H9 (cell line): ENCODE data around the gene RPL37A. TPM values are rescaled to one million over a fixed set of nuclear protein-coding genes. Genes with fewer than 3 reads are reported as not detected.
A peak's percentile ranks its signal among the peaks of the same experiment; 100 is the strongest.

Experiments used
- DNase-seq: peaks from one replicate; pipeline ENCODE4 v3.0.0-alpha.2; 2017
- H2AFZ ChIP-seq: one replicate; pipeline ENCODE4 v1.6.1; 2013; ENCODE audit warnings: mild to moderate bottlenecking, low read length, control low read depth, moderate library complexity
- H2AK5ac ChIP-seq: 2 replicates; pipeline ENCODE4 v1.6.1; 2013; ENCODE audit warnings: low read length, control low read depth, mixed read lengths; ENCODE audit not compliant: insufficient read length
- H2BK120ac ChIP-seq: one replicate; pipeline ENCODE4 v1.6.1; 2013; ENCODE audit warnings: low read depth, mild to moderate bottlenecking, low read length, control low read depth, inconsistent platforms; ENCODE audit not compliant: poor library complexity, severe bottlenecking
- H2BK12ac ChIP-seq: 2 replicates; pipeline ENCODE4 v1.6.1; 2013; ENCODE audit warnings: low read length, control low read depth, mixed read lengths, low read depth; ENCODE audit not compliant: insufficient read length
- H2BK15ac ChIP-seq: 2 replicates; pipeline ENCODE4 v1.6.1; 2013; ENCODE audit warnings: low read depth, low read length, control low read depth
- H2BK20ac ChIP-seq: one replicate; pipeline ENCODE4 v1.6.1; 2013; ENCODE audit warnings: low read depth, mild to moderate bottlenecking, low read length, control low read depth, inconsistent platforms; ENCODE audit not compliant: poor library complexity, severe bottlenecking
- H2BK5ac ChIP-seq: 2 replicates; pipeline ENCODE4 v1.6.1; 2013; ENCODE audit warnings: low read length, control low read depth, mixed read lengths; ENCODE audit not compliant: insufficient read length
- H3K14ac ChIP-seq: 2 replicates; pipeline ENCODE4 v1.6.1; 2013; ENCODE audit warnings: low read length, control low read depth; ENCODE audit not compliant: insufficient read depth
- H3K18ac ChIP-seq: 2 replicates; pipeline ENCODE4 v1.6.1; 2013; ENCODE audit warnings: low read depth, mild to moderate bottlenecking, mixed read lengths, low read length, control low read depth; ENCODE audit not compliant: insufficient read length
- H3K23ac ChIP-seq: 2 replicates; pipeline ENCODE4 v1.6.1; 2013; ENCODE audit warnings: low read length, control low read depth, mixed read lengths, low read depth; ENCODE audit not compliant: insufficient read length
- H3K23me2 ChIP-seq: 2 replicates; pipeline ENCODE4 v1.6.1; 2013; ENCODE audit warnings: low read depth, mild to moderate bottlenecking, mixed read lengths, low read length, control low read depth; ENCODE audit not compliant: insufficient read length, poor library complexity, severe bottlenecking
- H3K27ac ChIP-seq: 2 replicates; pipeline ENCODE4 v1.5.1; 2013; ENCODE audit warnings: low read length, control low read depth, mixed read lengths, low read depth; ENCODE audit not compliant: insufficient read length
- H3K27me3 ChIP-seq: 2 replicates; pipeline ENCODE4 v1.6.1; 2013; ENCODE audit warnings: low read length, control low read depth, inconsistent platforms; ENCODE audit not compliant: insufficient read depth
- H3K4ac ChIP-seq: 2 replicates; pipeline ENCODE4 v1.6.1; 2013; ENCODE audit warnings: low read depth, mild to moderate bottlenecking, control low read depth, inconsistent platforms, low read length, moderate library complexity
- H3K4me1 ChIP-seq: 2 replicates; pipeline ENCODE4 v1.6.1; 2013; ENCODE audit warnings: low read length, control low read depth, inconsistent platforms; ENCODE audit not compliant: insufficient read depth
- H3K4me2 ChIP-seq: 2 replicates; pipeline ENCODE4 v1.6.1; 2013; ENCODE audit warnings: low read length, control low read depth, mixed read lengths; ENCODE audit not compliant: insufficient read length, insufficient read depth
- H3K56ac ChIP-seq: 2 replicates; pipeline ENCODE4 v1.6.1; 2013; ENCODE audit warnings: low read depth, mild to moderate bottlenecking, mixed read lengths, low read length, control low read depth; ENCODE audit not compliant: insufficient read length
- H3K79me1 ChIP-seq: 2 replicates; pipeline ENCODE4 v1.6.1; 2013; ENCODE audit warnings: low read depth, mild to moderate bottlenecking, moderate library complexity, low read length, control low read depth, inconsistent platforms; ENCODE audit not compliant: insufficient read depth, poor library complexity, severe bottlenecking
- H3K79me2 ChIP-seq: 2 replicates; pipeline ENCODE4 v1.6.1; 2013; ENCODE audit warnings: low read length, control low read depth, inconsistent platforms; ENCODE audit not compliant: insufficient read depth
- H3K9ac ChIP-seq: 2 replicates; pipeline ENCODE4 v1.6.1; 2013; ENCODE audit warnings: low read length, control low read depth, mixed read lengths; ENCODE audit not compliant: insufficient read length; ENCODE audit errors: extremely low read depth
- H3K9me3 ChIP-seq: one replicate; pipeline ENCODE4 v1.6.1; 2013; ENCODE audit warnings: low read depth, low read length, inconsistent platforms; ENCODE audit not compliant: control insufficient read depth
- H3T11ph ChIP-seq: one replicate; pipeline ENCODE4 v1.6.1; 2013; ENCODE audit warnings: mild to moderate bottlenecking, low read length, control low read depth, inconsistent platforms
- H4K20me1 ChIP-seq: one replicate; pipeline ENCODE4 v1.6.1; 2013; ENCODE audit not compliant: control insufficient read depth, insufficient read length, insufficient read depth
- H4K5ac ChIP-seq: 2 replicates; pipeline ENCODE4 v1.6.1; 2013; ENCODE audit warnings: low read depth, mild to moderate bottlenecking, mixed read lengths, low read length, control low read depth; ENCODE audit not compliant: insufficient read length
- H4K8ac ChIP-seq: replicated peaks from 2 replicates; pipeline ENCODE4 v1.6.1; 2013; ENCODE audit warnings: low read length, control low read depth, mixed read lengths, low read depth; ENCODE audit not compliant: insufficient read length
- H4K91ac ChIP-seq: 2 replicates; pipeline ENCODE4 v1.6.1; 2013; ENCODE audit warnings: low read depth, mild to moderate bottlenecking, moderate library complexity, mixed read lengths, low read length, control low read depth; ENCODE audit not compliant: insufficient read length
- H3K27ac Mint-ChIP-seq, 3 experiments: 2 replicates in 2 of 3; 3 replicates in 1 of 3; pipeline ENCODE4 v1.8.0; 2020 to 2021; ENCODE audit warnings: mixed read lengths in 3 of 3, mild to moderate bottlenecking in 1 of 3, moderate library complexity in 1 of 3
- H3K27me3 Mint-ChIP-seq: 2 replicates; pipeline ENCODE4 v1.8.0; 2021; ENCODE audit warnings: low read depth, mild to moderate bottlenecking, moderate library complexity, mixed read lengths
- H3K36me3 Mint-ChIP-seq, 3 experiments: 2 replicates in 2 of 3; 3 replicates in 1 of 3; pipeline ENCODE4 v1.8.0; 2020 to 2021; ENCODE audit warnings: low read depth in 3 of 3, mixed read lengths in 3 of 3; ENCODE audit not compliant: insufficient read depth in 1 of 3
- H3K4me1 Mint-ChIP-seq, 2 experiments: 2 replicates each; pipeline ENCODE4 v1.8.0; 2020; ENCODE audit warnings: mixed read lengths in 2 of 2
- H3K4me3 Mint-ChIP-seq, 2 experiments: 2 replicates in 1 of 2; 3 replicates in 1 of 2; pipeline ENCODE4 v1.8.0; 2020 to 2021; ENCODE audit warnings: mild to moderate bottlenecking in 2 of 2, mixed read lengths in 2 of 2, moderate library complexity in 1 of 2
- H3K9me3 Mint-ChIP-seq, 2 experiments: 2 replicates in 1 of 2; 3 replicates in 1 of 2; pipeline ENCODE4 v1.8.0; 2020; ENCODE audit warnings: mild to moderate bottlenecking in 2 of 2, mixed read lengths in 2 of 2, moderate library complexity in 1 of 2
- WGBS: extraction: QIAGEN DNeasy Blood & Tissue Kit; methylation state at CpG from one replicate; pipeline ENCODE4 v1.1.7; 2013; ENCODE audit warnings: missing lambda C conversion rate, low lambda C conversion rate, mixed read lengths; ENCODE audit not compliant: insufficient read length; ENCODE audit errors: extremely low coverage; 5-methylcytosine and 5-hydroxymethylcytosine counted together
- total RNA-seq: library from RNA; stranded (reverse); gene quantifications from 2 replicates; pipeline ENCODE4 v1.2.1, GENCODE V29; 2021
- TF ChIP-seq, protein P1 (sequence below): fragments of 200-600 bp; sonication (generic); conservative IDR thresholded peaks from 3 replicates; pipeline ENCODE4 v1.8.0; 2021; ENCODE audit warnings: antibody characterized with exemption, mild to moderate bottlenecking

Gene RPL37A
- total RNA-seq, 1 experiment from 2014 or later, result 3,769 TPM

DNA sequence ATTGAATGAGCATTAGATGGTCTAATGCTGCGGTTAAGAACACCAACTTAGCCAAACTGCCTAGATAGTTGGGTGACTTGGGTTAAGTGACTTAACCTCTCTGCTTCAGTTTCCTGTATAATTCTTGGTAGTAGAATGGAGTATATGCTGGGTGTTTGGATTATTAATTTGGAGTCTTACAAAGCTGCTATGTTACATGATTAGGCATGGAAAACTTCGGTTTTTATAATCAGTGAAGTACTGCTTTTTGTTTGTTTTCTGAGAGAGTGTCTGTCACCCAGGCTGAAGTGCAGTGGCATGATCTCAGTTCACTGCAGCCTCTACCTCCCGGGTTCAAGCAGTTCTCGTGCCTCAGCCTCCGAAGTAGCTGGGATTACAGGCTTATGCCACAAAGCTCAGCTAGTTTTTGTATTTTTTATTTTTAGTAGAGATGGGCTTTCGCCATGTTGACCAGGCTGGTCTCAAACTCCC is 4.5 kb downstream of the RPL37A start:
- no peak overlapping the region for H3K4me3 Mint-ChIP-seq
- H3K23ac ChIP-seq, result no peak overlapping the region
- H3K27ac Mint-ChIP-seq, result peak overlapping the region in 1 of 3 experiments; percentile 83; a peak in 2 of 7 replicates
- H4K20me1 ChIP-seq, result no peaks in the 10 kb centered on the region
- H2BK15ac ChIP-seq, result no peak overlapping the region
- no peak overlapping the region for H2AFZ ChIP-seq
- peaks cover 7% of the 10 kb centered on the region for H3K23me2 ChIP-seq
- H3K27me3 ChIP-seq, result no peaks in the 10 kb centered on the region
- no peak for DNase-seq
- H3K79me2 ChIP-seq, result peaks cover 13% of the 10 kb centered on the region; the same call in 1 of the 2 replicates
- no peak overlapping the region for H2AK5ac ChIP-seq
- H3K4me1 ChIP-seq, result peaks cover 3% of the 10 kb centered on the region; the same call in 1 of the 2 replicates
- H3K79me1 ChIP-seq, result peaks cover 6% of the 10 kb centered on the region
- H3K9ac ChIP-seq, result no peak overlapping the region
- no peak overlapping the region for H4K8ac ChIP-seq
- no peak overlapping the region for H3K4me2 ChIP-seq
- H4K5ac ChIP-seq, result no peak overlapping the region
- H2BK12ac ChIP-seq, result no peak overlapping the region
- no peak overlapping the region for H2BK5ac ChIP-seq
- H3K4ac ChIP-seq, result no peak overlapping the region
- peaks cover under 1% of the 10 kb centered on the region for H3K27me3 Mint-ChIP-seq
- no peak overlapping the region for H3K14ac ChIP-seq
- H3K18ac ChIP-seq, result no peak overlapping the region
- H3K4me1 Mint-ChIP-seq, result peaks cover 37 to 39% of the 10 kb centered on the region in 2 experiments
- H4K91ac ChIP-seq, result no peak overlapping the region
- H2BK20ac ChIP-seq, result no peak overlapping the region
- H3K56ac ChIP-seq, result no peak overlapping the region
- TF ChIP-seq, protein P1, sequence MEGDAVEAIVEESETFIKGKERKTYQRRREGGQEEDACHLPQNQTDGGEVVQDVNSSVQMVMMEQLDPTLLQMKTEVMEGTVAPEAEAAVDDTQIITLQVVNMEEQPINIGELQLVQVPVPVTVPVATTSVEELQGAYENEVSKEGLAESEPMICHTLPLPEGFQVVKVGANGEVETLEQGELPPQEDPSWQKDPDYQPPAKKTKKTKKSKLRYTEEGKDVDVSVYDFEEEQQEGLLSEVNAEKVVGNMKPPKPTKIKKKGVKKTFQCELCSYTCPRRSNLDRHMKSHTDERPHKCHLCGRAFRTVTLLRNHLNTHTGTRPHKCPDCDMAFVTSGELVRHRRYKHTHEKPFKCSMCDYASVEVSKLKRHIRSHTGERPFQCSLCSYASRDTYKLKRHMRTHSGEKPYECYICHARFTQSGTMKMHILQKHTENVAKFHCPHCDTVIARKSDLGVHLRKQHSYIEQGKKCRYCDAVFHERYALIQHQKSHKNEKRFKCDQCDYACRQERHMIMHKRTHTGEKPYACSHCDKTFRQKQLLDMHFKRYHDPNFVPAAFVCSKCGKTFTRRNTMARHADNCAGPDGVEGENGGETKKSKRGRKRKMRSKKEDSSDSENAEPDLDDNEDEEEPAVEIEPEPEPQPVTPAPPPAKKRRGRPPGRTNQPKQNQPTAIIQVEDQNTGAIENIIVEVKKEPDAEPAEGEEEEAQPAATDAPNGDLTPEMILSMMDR, result no peak
- peaks cover 74 to 82% (median 76%) of the 10 kb centered on the region in 3 experiments for H3K36me3 Mint-ChIP-seq
- H3K9me3 ChIP-seq, result no peaks in the 10 kb centered on the region
- H3K27ac ChIP-seq, result no peak overlapping the region
- H2BK120ac ChIP-seq, result no peak overlapping the region
- no peak overlapping the region for H3T11ph ChIP-seq
- WGBS, result no CpG with 5 or more reads among the region's 6 CpGs
- peaks cover 1 to 3% of the 10 kb centered on the region in 2 experiments; a peak in 1 of 5 replicates for H3K9me3 Mint-ChIP-seq
